Measurements from ENCODE around the gene KCTD17.

The KCTD17 gene

DNA sequence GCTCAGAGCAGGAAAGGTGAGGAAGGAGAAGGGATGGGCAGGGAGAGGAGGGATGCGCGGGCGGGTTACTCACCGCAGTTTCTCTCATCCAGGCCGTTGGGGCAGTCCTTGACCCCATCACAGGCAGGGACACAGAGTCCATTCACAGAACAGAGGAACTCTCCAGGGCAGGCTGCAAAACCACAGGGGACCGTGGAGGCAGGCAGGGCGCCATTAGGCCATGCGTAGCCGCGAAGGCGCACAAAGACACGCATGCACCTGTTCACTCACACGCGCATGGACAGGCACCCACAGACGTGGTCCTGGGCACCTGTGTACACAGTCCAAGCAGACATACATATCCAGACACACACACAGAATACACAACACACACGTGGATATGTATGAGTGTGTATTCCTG lies 23.0 kb downstream of the KCTD17 start:
- DNase-seq (ENCODE audit: insufficient read length, low spot score) (no peak), FAIRE-seq (no peak)
- no peak for TF ChIP-seq CTCF (IDR thresholded peaks at IDR 0.05; ENCODE audit: insufficient read depth, missing control alignments)

GRCh38 chr22:37075046-37075445 lies 23.5 kb downstream of the KCTD17 start:
- DNase-seq (ENCODE audit: insufficient read length, low spot score) (no peak), FAIRE-seq (no peak)
- TF ChIP-seq CTCF (IDR thresholded peaks at IDR 0.05; ENCODE audit: insufficient read depth, missing control alignments): no peak

- TF ChIP-seq CTCF (IDR thresholded peaks at IDR 0.05; ENCODE audit: insufficient read depth, missing control alignments): no peak
- no peak for FAIRE-seq
- DNase-seq (ENCODE audit: insufficient read length, low spot score): no peak
These were observed 24.4 kb downstream of the KCTD17 start for GRCh38 chr22:37075822-37076433.

DNA sequence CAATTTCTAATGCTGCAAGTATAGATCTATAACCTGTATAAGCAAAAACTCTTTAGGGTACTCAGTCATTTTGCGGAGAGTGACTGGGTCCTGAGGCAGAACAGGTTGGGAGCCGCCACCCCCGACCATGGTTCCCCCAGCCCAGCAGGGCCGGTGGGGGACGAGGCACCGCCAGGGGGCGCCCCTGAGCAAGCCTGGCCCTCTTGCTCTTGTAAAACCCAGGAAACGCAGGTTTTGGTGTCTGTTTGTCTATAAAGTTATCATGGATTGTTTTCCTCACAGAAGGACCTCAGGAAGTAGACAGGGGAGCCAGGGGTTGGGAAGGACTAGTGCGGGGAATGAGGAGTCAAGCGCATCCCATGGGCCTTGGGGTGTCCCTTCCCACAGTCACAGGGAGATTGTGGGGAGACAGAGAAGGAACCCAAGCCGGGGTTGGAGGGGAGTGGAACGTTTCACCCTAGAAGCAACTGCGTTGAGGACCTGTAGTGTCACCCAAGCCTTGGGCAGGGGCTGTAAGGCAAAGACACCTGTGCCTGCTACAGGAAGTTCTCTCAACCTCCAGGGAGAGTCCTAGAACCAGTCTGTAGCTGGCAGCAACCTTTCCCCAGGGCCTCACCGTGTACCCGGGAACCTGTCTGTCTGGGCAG lies 26.4 kb downstream of the KCTD17 start:
- DNase-seq (ENCODE audit: insufficient read length, low spot score) (peak; percentile 56), FAIRE-seq (no peak)
- TF ChIP-seq CTCF (IDR thresholded peaks at IDR 0.05; ENCODE audit: insufficient read depth, missing control alignments): peak; percentile 53

- FAIRE-seq (no peak), DNase-seq (ENCODE audit: insufficient read length, low spot score) (no peak)
- no peak for TF ChIP-seq CTCF (IDR thresholded peaks at IDR 0.05; ENCODE audit: insufficient read depth, missing control alignments)
These were observed 27.6 kb downstream of the KCTD17 start for GRCh38 chr22:37079158-37079557.

DNA sequence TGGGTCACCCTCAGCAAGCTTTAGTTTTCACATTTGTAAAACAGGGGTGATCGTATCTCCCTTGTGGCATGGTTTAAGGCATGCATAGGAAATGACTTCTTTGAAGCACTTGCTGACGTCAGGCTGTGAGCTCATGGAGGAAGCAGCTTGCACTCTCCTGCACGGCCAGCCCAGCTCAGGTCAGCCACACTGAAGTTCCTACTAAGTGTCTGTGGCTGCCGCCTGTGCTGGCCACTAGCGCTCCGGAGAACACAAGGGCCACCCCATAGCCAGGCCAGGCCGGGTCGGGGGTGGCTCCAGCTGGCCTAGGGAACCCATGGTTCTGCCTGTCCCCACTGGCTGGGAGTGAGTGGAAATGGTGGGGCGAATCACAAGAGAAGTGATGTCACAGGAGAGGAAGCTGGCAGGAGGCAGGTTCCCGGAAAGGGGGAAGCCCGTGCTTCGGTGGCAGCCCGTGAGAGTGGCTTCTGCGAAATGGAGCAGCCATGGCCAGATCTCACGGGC lies 28.2 kb downstream of the KCTD17 start:
- DNase-seq (ENCODE audit: insufficient read length, low spot score): no peak
- FAIRE-seq: no peak
- no peak for TF ChIP-seq CTCF (IDR thresholded peaks at IDR 0.05; ENCODE audit: insufficient read depth, missing control alignments)

GRCh38 chr22:37080438-37080837 lies 28.9 kb downstream of the KCTD17 start:
- DNase-seq (ENCODE audit: insufficient read length, low spot score) (no peak), FAIRE-seq (no peak)
- no peak for TF ChIP-seq CTCF (IDR thresholded peaks at IDR 0.05; ENCODE audit: insufficient read depth, missing control alignments)
